ELR (cell line): ENCODE data around the gene PHF1.
A peak's percentile ranks its signal among the peaks of the same experiment; 100 is the strongest.

Source experiments
- DNase-seq: peaks from one replicate; pipeline ENCODE4 v3.0.0-alpha.2; 2015; ENCODE audit warnings: low read depth

Gene PHF1

DNA sequence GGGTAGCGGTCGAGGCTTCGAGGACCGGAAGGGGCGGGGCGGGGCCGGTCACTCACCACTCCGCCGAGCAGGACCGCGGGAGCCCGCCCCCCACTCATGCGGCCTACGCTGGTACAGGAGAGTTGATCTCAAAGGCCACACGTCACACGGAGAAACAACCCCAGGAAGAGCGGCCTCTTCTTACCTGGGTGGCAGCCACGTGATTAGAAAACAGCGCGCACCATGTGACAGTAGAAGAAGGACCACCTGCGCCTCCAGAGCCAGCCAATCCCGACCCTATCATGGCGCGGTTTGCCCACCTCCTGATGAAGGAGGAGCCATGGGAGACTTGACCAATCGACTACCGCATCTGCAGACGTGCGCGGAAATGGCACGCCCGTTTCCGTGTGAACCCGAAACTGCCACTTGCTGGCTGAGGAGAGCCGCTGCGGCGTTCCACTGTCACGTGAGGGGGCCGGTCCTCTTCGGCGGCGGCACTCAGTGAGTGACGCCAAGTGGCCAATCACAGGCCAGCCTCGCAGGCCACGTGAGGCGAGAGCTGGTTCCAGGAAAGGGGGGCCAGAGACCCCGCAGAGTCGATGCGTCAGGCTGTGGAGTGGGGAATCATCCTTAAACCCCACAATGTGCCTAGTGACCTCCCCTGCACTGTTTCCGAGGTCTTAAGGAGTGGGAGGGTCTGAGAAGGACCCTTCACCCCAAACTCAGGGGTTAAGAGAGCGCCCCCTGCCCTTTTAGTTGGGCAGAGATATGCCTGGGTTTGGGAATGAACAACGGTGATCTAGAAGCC lies 7.3 kb downstream of the PHF1 start, which contains the start of gene CUTA:
CUTA (minus strand) TSS at position 205 of the 787 bp plus-strand sequence; CDS start at position 98, 107 bp downstream.
- DNase-seq = peak; percentile 100

- DNase-seq = peak; percentile 33
These were observed 8.0 kb downstream of the PHF1 start for GRCh38 chr6:33418690-33419291.

GRCh38 chr6:33419580-33420490 lies 9.0 kb downstream of the PHF1 start, which contains the start of gene SYNGAP1:
SYNGAP1 (plus strand) TSS chr6:33420065; CDS start chr6:33420265, 200 bp downstream.
- peak; percentile 61 for DNase-seq

DNA sequence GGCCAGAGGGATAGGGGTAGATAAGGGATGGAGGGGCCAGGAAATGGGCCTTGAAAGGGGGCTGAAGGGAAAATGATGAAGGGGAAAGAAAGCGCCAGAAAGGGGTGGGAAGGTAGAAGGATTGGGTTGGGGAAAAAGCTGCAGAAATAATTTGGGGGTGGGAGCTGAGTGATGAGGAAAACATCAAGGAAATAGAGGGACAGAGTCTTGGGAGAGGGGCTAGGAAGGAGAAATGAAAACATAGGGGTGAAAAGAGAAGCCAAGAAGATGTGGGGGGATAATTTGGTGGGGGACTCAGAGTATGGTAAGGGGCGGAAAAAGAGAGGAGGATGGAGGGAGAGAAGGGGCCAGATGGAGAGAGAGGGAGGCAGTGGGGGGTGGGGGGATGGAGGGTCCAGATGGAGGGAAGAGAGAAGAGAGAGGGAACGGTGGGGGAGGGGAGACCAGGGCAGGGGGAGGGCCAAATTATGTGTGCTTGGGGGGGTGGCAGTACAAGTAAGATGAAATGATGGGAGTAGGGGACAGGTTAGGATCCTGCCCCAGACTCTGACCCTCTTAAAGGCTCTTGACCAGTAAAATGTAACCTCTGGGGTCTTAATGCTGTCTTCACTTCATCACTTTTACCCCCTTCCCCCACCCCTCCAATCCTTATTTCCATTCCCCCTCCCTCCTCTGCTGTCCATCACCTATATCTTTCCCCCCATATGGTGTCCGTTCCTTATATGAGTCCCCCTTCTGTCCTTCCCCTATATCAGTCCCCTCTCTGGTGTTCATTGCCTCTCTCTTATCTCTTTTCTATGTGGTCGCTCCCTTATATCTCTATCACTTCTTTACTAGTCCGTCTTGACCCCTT lies 9.9 kb downstream of the PHF1 start:
- peak; percentile 29 for DNase-seq

- DNase-seq = no peak
These were observed 10.5 kb downstream of the PHF1 start for GRCh38 chr6:33421344-33421643.

DNA sequence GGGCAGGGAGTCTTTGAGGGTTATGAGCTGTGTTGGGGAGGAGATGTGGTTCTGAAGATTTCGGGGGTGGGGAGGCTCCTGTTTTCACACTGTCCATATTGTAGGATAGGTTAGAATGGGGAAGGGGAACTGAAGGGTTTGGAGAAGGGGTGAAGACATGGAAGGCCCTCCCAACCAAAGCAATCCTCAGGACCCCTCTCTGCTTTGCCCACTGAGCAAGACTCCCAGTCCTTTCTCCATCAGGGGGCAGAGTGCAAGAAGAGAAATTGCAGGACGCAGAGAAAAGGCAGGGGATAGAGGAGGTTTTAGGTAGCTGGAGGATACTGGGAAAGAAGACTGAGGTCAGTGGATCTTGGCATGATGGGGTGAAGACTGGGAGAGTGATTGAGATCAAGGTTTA lies 13.0 kb downstream of the PHF1 start:
- DNase-seq = no peak

GRCh38 chr6:33424855-33425667 lies 14.2 kb downstream of the PHF1 start:
- no peak for DNase-seq

- peak; percentile 87 for DNase-seq
These were observed 15.1 kb downstream of the PHF1 start for GRCh38 chr6:33425668-33426577.

DNA sequence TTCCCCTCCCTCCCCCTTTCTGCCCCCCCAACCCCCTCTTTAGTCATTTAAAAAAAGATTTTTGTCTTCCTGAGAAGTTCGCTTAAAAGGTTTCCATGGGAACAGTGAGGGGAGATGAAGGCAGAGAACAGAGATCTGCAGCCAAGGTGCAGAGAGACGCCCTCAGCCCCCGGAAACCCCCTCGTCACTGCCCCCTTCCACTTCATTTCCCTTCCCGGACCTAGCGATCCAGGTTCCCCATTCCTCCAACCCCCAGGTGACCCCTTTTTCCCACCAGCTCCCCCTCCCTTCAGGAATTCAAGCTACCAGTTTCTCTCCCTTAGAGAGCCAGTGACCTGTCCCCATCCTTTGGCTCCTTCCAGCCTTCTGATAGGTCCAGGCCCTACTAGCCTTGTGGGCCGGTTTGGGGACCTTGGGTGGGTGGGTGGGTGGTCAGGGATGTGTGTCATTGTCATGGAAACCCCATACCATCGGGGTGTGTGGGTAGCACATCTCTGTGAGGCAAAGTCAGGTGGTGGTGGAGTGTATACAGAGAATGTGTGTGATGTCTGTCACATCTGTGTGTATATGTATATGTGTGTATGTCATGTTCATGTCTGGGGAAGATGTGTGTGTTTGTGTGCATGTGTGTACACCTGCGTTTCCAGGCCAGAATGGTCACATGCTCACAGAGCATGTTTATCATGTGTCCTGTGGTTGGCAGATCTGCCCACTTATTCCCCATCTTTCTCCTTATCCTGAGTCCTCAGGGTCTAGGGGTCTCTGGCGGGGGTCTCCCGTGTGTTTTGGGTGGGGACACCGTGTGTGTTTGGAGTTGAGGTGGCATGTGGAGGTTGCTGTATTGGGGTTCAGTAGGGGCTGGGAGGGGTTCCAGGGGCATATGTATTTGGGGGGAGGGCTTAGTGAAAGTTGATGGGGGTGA lies 16.0 kb downstream of the PHF1 start:
- DNase-seq = peak; percentile 33

DNA sequence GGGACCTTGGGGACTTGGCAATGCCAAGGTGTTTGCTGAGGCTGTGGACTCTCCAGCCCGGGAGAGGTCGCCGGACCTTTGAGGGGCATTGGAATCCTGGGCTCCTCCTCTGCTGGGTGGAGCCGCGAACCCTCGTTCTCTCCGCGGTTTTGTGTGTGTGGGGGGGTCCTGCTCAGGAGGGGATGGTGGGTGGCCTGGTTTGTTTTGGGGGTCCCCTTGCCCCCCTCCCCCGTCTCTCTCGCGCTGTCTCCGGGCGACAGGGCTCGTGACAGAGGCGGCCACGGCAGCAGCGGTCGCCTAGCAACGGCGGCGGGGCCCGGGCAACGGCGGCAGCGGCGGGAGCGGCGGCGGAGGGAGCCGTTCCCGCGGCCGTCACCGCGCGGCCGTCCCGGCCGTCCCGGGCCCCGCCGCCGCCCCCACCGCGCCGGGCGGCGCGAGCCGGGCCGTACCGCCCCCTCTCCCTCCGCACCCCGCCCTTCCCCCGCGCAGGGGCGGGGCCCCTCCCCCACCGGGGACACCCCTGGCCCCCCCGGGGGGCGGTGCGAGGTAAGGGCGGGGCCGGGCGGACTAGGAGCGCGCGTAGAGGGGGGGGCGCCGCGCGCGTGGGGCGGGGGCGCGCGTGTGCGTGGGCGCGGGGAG lies 16.9 kb downstream of the PHF1 start:
- DNase-seq = peak; percentile 50

DNA sequence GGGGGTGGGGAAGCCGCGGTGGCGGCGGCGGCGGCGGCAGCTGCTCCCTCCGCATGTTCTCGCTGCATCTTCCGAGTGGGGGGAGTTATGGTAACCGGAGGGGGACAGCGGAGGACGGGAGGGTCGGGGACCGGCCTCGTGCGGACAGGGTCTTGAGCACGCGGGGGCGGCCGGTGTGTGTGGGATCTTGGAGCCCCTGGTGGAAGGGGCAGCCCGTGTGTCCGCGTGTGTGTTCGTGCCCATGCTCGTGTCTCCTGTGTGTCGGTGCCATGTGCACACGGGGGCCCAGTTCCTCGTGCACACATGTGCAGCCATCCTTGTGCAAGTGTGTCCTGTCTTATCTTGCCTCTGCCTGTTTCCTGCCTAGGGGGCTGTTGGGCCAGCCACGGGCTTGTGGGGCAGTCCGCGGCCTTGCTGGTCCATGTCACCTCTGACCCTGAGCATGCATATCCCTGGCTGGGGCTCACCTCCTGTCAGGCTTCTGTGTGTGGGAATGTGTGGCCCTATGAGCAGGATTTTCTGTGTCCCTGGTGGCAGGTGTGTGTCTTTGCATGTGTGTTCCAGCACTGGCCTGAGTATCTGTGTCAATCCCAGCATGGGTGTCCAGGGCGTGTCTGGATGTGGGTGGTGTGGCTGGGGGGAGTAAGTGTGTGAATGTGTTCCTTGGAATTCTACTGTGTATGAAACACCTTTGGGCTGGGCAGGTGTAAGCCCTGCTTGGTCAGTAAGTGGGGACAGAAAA lies 17.6 kb downstream of the PHF1 start:
- DNase-seq = peak; percentile 72

- DNase-seq = no peak
These were observed 18.3 kb downstream of the PHF1 start for GRCh38 chr6:33428966-33429749.

DNA sequence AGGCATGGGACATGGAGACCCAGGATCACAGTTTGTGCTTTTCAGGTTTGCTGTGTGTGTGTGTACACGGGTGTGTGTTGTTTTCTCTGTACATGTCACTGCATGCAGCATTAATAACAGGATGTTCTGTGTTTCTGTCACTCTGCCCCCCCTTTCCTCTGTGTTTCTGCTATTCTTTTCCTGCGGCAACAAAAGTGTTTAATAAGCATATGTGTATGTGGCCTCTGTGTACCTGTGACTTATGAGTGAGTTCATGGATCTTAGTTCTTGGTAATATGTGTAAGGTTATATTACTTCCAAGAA lies 18.9 kb downstream of the PHF1 start:
- no peak for DNase-seq

DNA sequence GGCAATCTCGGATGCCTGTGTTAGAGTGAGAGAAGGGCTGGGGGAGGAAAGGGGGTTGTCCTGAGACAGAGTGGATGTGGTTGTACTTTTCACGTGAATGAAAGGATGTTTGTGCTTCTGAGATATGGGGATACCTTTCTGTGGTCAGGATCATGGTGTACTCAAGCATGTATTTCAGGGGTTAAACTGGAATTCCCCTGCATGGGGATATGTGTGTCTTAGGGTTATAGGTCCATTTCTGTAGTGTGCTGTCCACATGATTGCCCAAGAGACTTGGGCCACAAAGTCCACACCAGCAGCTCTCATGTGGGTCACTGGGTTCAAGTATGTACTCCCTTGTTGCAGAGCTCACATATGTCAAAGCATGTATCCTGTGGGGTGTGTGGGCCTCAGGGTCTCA lies 19.5 kb downstream of the PHF1 start:
- DNase-seq = no peak

GRCh38 chr6:33430991-33431879 lies 20.4 kb downstream of the PHF1 start:
- peak; percentile 76 for DNase-seq
